OCI-LY3 (cell line): Measurements from ENCODE around the gene SLC66A2.

Experiments
- EZH2phosphoT487 ChIP-seq: fragments of 200-600 bp; shearing (Covaris generic); IDR thresholded peaks from 2 replicates; pipeline ENCODE4 v1.6.1; 2018; ENCODE audit warnings: antibody characterized with exemption, mixed run types, low read depth
- TF ChIP-seq, protein P1 (sequence below): fragments of 200-600, 300-600 bp; sonication (generic); IDR thresholded peaks from 2 replicates; pipeline ENCODE4 v1.5.1; 2014; ENCODE audit warnings: antibody characterized with exemption, low read length, low read depth

DNA sequence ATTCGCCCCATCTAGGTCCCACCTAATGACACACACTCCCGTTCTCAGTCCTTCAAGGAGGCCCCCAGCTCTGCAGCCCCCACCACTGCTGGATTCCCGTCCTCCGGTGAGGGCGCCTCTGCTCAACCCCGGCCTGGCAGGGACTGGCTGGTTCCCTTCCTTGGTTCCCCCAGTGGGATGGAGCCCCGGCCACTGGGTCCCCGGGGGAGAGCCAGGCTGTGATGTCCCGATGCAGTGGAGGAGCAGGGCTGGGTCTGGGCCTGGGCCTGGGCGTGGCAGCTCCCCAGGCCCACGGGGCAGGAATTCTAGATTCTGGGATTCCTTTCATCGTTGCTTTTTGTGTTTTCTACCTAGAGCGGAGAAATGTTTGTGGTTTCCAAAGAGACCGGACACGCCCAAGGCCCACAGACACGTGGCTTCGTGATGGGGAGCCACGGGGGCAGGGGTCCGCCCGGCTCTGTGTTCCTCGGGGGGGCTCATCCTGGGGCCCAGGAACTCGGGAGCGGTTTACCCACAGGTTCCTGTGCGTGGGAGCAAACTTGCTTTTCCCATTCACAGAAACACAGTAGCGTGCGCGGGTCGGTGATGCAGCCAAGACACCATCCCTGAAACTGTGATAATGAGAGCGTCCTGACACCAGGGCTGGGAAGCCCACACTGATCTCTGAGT lies 67.0 kb downstream of the SLC66A2 start:
- TF ChIP-seq, protein P1, sequence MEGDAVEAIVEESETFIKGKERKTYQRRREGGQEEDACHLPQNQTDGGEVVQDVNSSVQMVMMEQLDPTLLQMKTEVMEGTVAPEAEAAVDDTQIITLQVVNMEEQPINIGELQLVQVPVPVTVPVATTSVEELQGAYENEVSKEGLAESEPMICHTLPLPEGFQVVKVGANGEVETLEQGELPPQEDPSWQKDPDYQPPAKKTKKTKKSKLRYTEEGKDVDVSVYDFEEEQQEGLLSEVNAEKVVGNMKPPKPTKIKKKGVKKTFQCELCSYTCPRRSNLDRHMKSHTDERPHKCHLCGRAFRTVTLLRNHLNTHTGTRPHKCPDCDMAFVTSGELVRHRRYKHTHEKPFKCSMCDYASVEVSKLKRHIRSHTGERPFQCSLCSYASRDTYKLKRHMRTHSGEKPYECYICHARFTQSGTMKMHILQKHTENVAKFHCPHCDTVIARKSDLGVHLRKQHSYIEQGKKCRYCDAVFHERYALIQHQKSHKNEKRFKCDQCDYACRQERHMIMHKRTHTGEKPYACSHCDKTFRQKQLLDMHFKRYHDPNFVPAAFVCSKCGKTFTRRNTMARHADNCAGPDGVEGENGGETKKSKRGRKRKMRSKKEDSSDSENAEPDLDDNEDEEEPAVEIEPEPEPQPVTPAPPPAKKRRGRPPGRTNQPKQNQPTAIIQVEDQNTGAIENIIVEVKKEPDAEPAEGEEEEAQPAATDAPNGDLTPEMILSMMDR: no peak
- TF ChIP-seq EZH2phosphoT487: no peak
